Lower leg skin (tissue), 3 donors: ENCODE data around the gene PFKFB2.

Experiments used
- CTCF ChIP-seq, 3 donors: fragments of 450-650 bp; IDR thresholded peaks; one replicate each; pipeline ENCODE4 v1.5.1; 2016; ENCODE audit warnings: antibody characterized with exemption in 3 of 3, mild to moderate bottlenecking in 3 of 3, moderate library complexity in 2 of 3
- POLR2A ChIP-seq, 2 donors: fragments of 450-650 bp; IDR thresholded peaks; one replicate each; pipeline ENCODE4 v1.6.1; 2016 to 2017; ENCODE audit warnings: antibody characterized with exemption in 2 of 2, mild to moderate bottlenecking in 1 of 2, moderate library complexity in 1 of 2

DNA sequence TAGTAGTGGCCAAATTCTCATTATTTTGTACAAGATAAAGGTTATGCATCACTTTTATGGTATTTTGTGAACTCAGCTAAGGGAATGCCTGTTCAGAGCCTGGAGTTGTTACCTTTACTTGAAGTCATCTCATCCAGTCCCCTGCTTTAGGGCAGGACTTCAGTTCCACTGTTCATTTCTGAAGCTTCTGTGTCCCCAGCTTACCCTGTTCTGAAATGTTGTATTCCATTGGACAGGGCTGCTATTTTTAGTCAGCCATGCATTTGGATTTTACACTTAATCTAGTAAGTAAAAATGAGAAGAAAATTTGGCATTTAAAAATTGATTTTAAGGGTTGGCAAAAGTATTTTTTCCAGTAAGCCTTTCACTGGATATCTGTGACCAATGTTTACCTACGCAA lies 23.9 kb downstream of the PFKFB2 start:
- no peak for TF ChIP-seq CTCF (IDR thresholded peaks at IDR 0.05)
- no peak for TF ChIP-seq POLR2A (IDR thresholded peaks at IDR 0.05)
